Cardiac fibroblast (primary cell): ENCODE measurements around the gene RPN1.
A peak's percentile ranks its signal among the peaks of the same experiment; 100 is the strongest.
"Not testable (repeated sequence)": the region's sequence is repeated elsewhere in the genome, so short reads cannot be mapped to it uniquely, and the experiment has no call there.

Experiments used
- DNase-seq, 2 donors: peaks; one replicate each; pipeline versions ENCODE4 v3.0.0 to v3.0.0-alpha.2; 2010; ENCODE audit warnings: low read depth in 2 of 2
- H3K4me3 ChIP-seq, 2 donors: replicated peaks in 1 of 2; 1 replicate in 1 of 2; 2 replicates in 1 of 2; pipeline ENCODE4 v1.5.1; 2011; ENCODE audit warnings: low read depth in 2 of 2, low read length in 2 of 2, mild to moderate bottlenecking in 2 of 2, moderate library complexity in 1 of 2
- TF ChIP-seq, protein P1 (sequence below): IDR thresholded peaks from one replicate; pipeline ENCODE4 v1.5.1; 2011; ENCODE audit warnings: low read depth, mild to moderate bottlenecking, low read length, inconsistent platforms

Gene RPN1

DNA sequence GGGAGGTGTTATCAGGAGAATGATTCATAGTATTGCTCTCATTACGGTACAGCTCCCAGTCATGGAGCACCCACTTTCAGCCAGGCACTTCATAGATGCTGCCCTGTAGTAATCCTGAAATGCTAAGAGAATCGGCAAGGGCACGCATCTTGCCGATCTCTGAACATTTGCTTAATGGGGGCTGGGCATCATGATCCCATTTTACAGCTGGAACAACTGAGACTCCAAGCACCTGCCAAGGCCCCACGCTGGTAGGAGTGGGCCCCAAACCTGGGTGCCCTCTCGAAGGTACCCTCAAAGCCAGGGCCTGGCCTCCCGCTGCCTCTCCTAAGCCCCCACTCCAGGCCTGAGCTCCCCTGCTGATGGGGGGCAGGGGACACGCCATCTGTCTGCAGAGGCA is 47.3 kb downstream of the RPN1 start:
- no peak for DNase-seq
- H3K4me3 ChIP-seq: no peak overlapping the region
- TF ChIP-seq, protein P1, sequence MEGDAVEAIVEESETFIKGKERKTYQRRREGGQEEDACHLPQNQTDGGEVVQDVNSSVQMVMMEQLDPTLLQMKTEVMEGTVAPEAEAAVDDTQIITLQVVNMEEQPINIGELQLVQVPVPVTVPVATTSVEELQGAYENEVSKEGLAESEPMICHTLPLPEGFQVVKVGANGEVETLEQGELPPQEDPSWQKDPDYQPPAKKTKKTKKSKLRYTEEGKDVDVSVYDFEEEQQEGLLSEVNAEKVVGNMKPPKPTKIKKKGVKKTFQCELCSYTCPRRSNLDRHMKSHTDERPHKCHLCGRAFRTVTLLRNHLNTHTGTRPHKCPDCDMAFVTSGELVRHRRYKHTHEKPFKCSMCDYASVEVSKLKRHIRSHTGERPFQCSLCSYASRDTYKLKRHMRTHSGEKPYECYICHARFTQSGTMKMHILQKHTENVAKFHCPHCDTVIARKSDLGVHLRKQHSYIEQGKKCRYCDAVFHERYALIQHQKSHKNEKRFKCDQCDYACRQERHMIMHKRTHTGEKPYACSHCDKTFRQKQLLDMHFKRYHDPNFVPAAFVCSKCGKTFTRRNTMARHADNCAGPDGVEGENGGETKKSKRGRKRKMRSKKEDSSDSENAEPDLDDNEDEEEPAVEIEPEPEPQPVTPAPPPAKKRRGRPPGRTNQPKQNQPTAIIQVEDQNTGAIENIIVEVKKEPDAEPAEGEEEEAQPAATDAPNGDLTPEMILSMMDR: no peak

- TF ChIP-seq, protein P1: no peak
- no peak overlapping the region for H3K4me3 ChIP-seq
- peak in 1 of 2 donors; percentile 63 for DNase-seq
These were observed 51.5 kb downstream of the RPN1 start for GRCh38 chr3:128598884-128599664.

DNA sequence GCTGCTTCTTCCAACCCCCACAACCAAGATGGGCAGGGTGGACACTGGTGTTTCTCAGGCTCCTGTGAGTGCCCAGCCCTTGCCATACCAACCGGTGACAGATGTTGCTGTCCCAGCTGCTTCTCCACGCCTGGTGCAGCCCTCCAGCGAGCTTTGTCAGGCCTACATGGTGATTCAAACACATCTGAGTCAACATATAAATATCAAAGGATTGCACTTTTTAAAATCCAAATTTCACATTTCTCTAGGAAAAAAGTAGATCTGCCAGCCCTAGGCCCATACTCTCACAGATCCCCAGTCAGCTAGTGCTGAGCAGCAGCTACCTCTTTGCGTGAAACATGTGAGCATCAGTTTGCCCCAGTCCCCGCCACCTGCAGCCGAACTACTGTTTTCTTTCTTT is 52.7 kb downstream of the RPN1 start:
- TF ChIP-seq, protein P1: no peak
- peak in 1 of 2 donors; percentile 69 for DNase-seq
- no peak overlapping the region for H3K4me3 ChIP-seq

DNA sequence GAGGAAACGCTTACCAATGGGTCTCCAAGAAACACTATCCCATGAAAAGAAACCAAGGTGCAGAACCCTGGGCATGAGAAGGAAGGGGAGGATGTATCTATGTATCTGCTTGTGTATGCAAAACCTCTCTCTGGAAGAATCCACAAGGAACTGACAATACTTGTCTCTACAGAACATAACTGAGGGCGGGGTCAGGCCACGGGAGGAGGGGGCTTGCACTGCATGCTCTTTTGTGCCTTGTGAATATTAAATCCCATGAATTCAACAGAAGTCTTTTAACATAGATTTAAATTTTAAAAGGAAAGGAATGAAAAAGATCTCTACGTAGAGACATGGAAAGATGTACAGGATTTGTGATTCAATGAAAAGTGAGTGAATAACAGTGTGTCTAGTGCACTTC is 57.8 kb downstream of the RPN1 start:
- TF ChIP-seq, protein P1: no peak
- H3K4me3 ChIP-seq: no peak overlapping the region

GRCh38 chr3:128591738-128592426 is 58.7 kb downstream of the RPN1 start:
- no peak for DNase-seq

More for the DNA sequence above, 57.8 kb downstream of the RPN1 start:
- no peak for DNase-seq

GRCh38 chr3:128590948-128591347 is 59.7 kb downstream of the RPN1 start:
- TF ChIP-seq, protein P1: peak; percentile 9
- no peak overlapping the region for H3K4me3 ChIP-seq
- no peak for DNase-seq

More at GRCh38 chr3:128591738-128592426, 58.7 kb downstream of the RPN1 start:
- no peak overlapping the region for H3K4me3 ChIP-seq
- TF ChIP-seq, protein P1: no peak

DNA sequence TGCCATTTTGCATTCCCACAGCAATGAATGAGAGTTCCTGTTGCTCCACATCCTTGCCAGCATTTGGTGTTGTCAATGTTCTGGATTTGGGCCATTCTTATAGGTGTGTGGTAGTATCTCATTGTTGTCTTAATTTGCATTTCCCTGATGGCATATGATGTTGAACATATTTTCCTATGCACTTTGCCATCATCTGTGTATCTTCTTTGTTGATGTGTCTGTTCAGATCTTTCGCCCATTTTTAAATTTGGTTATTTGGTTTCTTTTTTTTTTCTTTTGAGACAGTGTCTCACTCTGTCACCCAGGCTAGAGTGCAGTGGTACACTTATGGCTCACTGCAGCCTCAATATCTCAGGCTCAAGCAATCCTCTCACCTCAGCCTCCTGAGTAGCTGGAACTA is 60.6 kb downstream of the RPN1 start:
- H3K4me3 ChIP-seq, DNase-seq: not testable (repeated sequence)
